ENCODE results near the gene CAMTA1.

- no peak for TF ChIP-seq SIN3A (IDR thresholded peaks at IDR 0.05; ENCODE audit: low read depth)
- no peak for TF ChIP-seq RAD21 (IDR thresholded peaks at IDR 0.05; ENCODE audit: low read depth)
- TF ChIP-seq CTCF (IDR thresholded peaks at IDR 0.05 in 2 of 3, conservative IDR thresholded peaks at IDR 0.05 in 1 of 3; ENCODE audit: borderline replicate concordance in 1 of 3, insufficient read depth in 1 of 3, low read depth in 2 of 3, low read length in 2 of 3) = no peak
- TF ChIP-seq ZNF274 (IDR thresholded peaks at IDR 0.05; ENCODE audit: low read depth, low read length) = no peak
- no peak for TF ChIP-seq POLR2A (IDR thresholded peaks at IDR 0.05; ENCODE audit: borderline replicate concordance, extremely low read depth, insufficient read depth, insufficient read length)
- TF ChIP-seq FOSL1 (IDR thresholded peaks at IDR 0.05; ENCODE audit: low read depth) = no peak
- no peak for TF ChIP-seq REST (IDR thresholded peaks at IDR 0.05; ENCODE audit: low read depth)
- TF ChIP-seq ZBTB33 (IDR thresholded peaks at IDR 0.05; ENCODE audit: extremely low read depth, insufficient replicate concordance, low read length) = no peak
- TF ChIP-seq TCF7L2 (IDR thresholded peaks at IDR 0.05; ENCODE audit: borderline replicate concordance, extremely low read depth, insufficient read depth, insufficient read length) = no peak
- no peak for TF ChIP-seq POLR2AphosphoS5 (IDR thresholded peaks at IDR 0.05; ENCODE audit: low read depth, low read length)
- no peak for TF ChIP-seq MAX (IDR thresholded peaks at IDR 0.05)
These were observed 532.6 kb downstream of the CAMTA1 start for GRCh38 chr1:7317888-7318287.

All from HCT116 (cell line).